HG03159 (cell line): ENCODE data around the gene DPM2.
A peak's percentile ranks its signal among the peaks of the same experiment; 100 is the strongest.

ENCODE experiments used
- ATAC-seq: cut with Tn5 transposase; IDR thresholded peaks from one replicate; pipeline ENCODE4 v1.9.1; 2021; ENCODE audit warnings: mild to moderate bottlenecking, moderate library complexity; ENCODE audit not compliant: unreplicated experiment

Gene DPM2

GRCh38 chr9:127903557-127904475, 33.8 kb downstream of the DPM2 start:
- ATAC-seq: no peak

- ATAC-seq: peak; percentile 61
These were observed 38.3 kb downstream of the DPM2 start, which contains the start of gene ST6GALNAC6 for GRCh38 chr9:127899128-127899943. Gene ST6GALNAC6 (minus strand): TSS chr9:127899603. CDS start chr9:127897981, 1,622 bp downstream.

GRCh38 chr9:127898433-127899127, 39.1 kb downstream of the DPM2 start:
- no peak for ATAC-seq

GRCh38 chr9:127897193-127897692, 40.4 kb downstream of the DPM2 start:
- ATAC-seq: no peak

GRCh38 chr9:127896395-127897192, 41.1 kb downstream of the DPM2 start:
- no peak for ATAC-seq

- ATAC-seq: no peak
These were observed 41.8 kb downstream of the DPM2 start for GRCh38 chr9:127895811-127896210.

- no peak for ATAC-seq
These were observed 44.3 kb downstream of the DPM2 start for GRCh38 chr9:127893392-127893791.

- no peak for ATAC-seq
These were observed 44.8 kb downstream of the DPM2 start for GRCh38 chr9:127892831-127893230.

GRCh38 chr9:127890053-127890452, 47.6 kb downstream of the DPM2 start:
- ATAC-seq: no peak

GRCh38 chr9:127887792-127888191, 49.9 kb downstream of the DPM2 start:
- ATAC-seq: no peak

GRCh38 chr9:127886401-127886972, 51.2 kb downstream of the DPM2 start:
- ATAC-seq: no peak

GRCh38 chr9:127885508-127886281, 52.0 kb downstream of the DPM2 start:
- no peak for ATAC-seq
